Epithelial cell of esophagus (primary cell): ENCODE data around the gene IL12RB1.

Source experiments
- DNase-seq: peaks from one replicate; pipeline ENCODE4 v3.0.0; 2010; ENCODE audit warnings: low read depth
- H3K4me3 ChIP-seq: 2 replicates; pipeline ENCODE4 v1.5.1; 2011; ENCODE audit warnings: mild to moderate bottlenecking, low read length, control low read depth
- CTCF ChIP-seq: IDR thresholded peaks from 2 replicates; pipeline ENCODE4 v1.5.1; 2011; ENCODE audit warnings: low read depth, mild to moderate bottlenecking, low read length, control low read depth, inconsistent platforms; ENCODE audit not compliant: insufficient read depth; ENCODE audit errors: missing control alignments

Gene IL12RB1

GRCh38 chr19:18119013-18119716 is 32.4 kb upstream of the IL12RB1 start:
- no peak for DNase-seq
- no peak overlapping the region for H3K4me3 ChIP-seq
- no peak for TF ChIP-seq CTCF

GRCh38 chr19:18118420-18119012 is 31.8 kb upstream of the IL12RB1 start:
- peak overlapping the region; percentile 62 for H3K4me3 ChIP-seq
- no peak for TF ChIP-seq CTCF
- DNase-seq: no peak

GRCh38 chr19:18117692-18118378 is 31.1 kb upstream of the IL12RB1 start:
- DNase-seq: peak; percentile 74
- peak overlapping the region; percentile 62 for H3K4me3 ChIP-seq
- no peak for TF ChIP-seq CTCF

GRCh38 chr19:18117364-18117691 is 30.6 kb upstream of the IL12RB1 start:
- H3K4me3 ChIP-seq: peak overlapping the region; percentile 28
- no peak for DNase-seq
- TF ChIP-seq CTCF: no peak

- TF ChIP-seq CTCF: no peak
- H3K4me3 ChIP-seq: no peak overlapping the region
- no peak for DNase-seq
Observed at GRCh38 chr19:18114483-18114882, 27.7 kb upstream of the IL12RB1 start.

GRCh38 chr19:18113827-18114226 is 27.1 kb upstream of the IL12RB1 start:
- H3K4me3 ChIP-seq: no peak overlapping the region
- no peak for TF ChIP-seq CTCF

More at GRCh38 chr19:18113827-18114226, 27.1 kb upstream of the IL12RB1 start:
- no peak for DNase-seq
